Measurements from ENCODE around the gene RGMB.
"Not testable (repeated sequence)": the region's sequence is repeated elsewhere in the genome, so short reads cannot be mapped to it uniquely, and the experiment has no call there.

The RGMB gene, protein sequence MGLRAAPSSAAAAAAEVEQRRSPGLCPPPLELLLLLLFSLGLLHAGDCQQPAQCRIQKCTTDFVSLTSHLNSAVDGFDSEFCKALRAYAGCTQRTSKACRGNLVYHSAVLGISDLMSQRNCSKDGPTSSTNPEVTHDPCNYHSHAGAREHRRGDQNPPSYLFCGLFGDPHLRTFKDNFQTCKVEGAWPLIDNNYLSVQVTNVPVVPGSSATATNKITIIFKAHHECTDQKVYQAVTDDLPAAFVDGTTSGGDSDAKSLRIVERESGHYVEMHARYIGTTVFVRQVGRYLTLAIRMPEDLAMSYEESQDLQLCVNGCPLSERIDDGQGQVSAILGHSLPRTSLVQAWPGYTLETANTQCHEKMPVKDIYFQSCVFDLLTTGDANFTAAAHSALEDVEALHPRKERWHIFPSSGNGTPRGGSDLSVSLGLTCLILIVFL

DNA sequence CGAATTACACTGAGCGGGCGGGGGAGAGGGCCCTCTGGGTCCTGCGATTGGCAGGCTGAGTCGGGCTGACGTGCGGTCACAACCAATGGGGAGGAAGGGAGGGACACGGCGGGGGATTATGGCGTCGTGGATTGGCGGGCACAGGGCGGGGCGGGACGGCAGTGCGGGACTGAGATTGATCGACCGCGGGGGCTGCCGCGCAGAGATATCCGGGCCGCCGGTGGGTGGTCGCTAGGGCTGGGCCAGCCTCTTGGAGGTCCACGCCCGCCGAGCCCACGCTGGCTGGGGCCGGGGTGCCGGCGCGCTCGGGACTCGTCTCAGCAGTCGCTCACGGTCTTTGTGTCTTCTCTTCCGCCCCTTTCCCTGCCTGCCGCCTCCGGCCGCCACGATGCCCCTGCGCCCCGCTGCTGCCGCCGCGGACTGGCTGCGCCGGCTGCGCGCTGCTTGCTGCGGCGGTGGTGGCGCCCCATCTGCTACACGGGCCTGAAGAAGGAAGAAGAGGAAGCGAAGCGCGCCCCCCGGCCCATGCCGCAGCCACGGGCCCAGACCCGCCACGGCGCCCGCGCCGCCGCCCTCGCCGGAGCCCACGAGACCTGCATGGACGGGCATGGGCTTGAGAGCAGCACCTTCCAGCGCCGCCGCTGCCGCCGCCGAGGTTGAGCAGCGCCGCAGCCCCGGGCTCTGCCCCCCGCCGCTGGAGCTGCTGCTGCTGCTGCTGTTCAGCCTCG, at the start of gene RGMB:
RGMB (plus strand) TSS at position 200 of the 728 bp plus-strand sequence; CDS start at position 608, 408 bp downstream.
- peak within 1 kb of the TSS; percentile 97 for H3K4me3 ChIP-seq (ENCODE audit: control insufficient read depth, low read depth, low read length)
- DNase-seq (ENCODE audit: low read depth): peak; percentile 99
- TF ChIP-seq, protein P1, sequence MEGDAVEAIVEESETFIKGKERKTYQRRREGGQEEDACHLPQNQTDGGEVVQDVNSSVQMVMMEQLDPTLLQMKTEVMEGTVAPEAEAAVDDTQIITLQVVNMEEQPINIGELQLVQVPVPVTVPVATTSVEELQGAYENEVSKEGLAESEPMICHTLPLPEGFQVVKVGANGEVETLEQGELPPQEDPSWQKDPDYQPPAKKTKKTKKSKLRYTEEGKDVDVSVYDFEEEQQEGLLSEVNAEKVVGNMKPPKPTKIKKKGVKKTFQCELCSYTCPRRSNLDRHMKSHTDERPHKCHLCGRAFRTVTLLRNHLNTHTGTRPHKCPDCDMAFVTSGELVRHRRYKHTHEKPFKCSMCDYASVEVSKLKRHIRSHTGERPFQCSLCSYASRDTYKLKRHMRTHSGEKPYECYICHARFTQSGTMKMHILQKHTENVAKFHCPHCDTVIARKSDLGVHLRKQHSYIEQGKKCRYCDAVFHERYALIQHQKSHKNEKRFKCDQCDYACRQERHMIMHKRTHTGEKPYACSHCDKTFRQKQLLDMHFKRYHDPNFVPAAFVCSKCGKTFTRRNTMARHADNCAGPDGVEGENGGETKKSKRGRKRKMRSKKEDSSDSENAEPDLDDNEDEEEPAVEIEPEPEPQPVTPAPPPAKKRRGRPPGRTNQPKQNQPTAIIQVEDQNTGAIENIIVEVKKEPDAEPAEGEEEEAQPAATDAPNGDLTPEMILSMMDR (IDR thresholded peaks at IDR 0.05; ENCODE audit: control insufficient read depth, insufficient read depth, low read depth, low read length, missing control alignments): no peak

DNA sequence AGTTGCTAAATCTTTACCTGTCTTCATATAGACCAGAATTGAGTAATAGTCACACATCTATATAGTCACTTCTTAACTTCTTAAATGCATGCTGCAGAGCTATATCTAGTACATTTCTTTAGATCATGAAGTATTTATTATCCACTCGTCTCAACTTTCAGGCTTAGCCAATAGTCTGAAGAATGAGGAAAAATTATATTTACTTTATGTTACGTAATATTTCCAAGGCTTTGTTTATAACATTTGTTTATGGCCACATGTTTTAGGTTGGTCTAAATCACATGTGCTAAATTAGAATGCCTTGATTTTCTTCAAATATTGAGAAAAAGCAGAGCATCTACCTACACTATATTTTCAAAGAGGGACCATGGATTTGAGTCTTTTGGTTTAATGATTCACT, 47.2 kb upstream of the RGMB start:
- DNase-seq (ENCODE audit: low read depth): no peak
- TF ChIP-seq, protein P1 (IDR thresholded peaks at IDR 0.05; ENCODE audit: control insufficient read depth, insufficient read depth, low read depth, low read length, missing control alignments): no peak
- H3K4me3 ChIP-seq (ENCODE audit: control insufficient read depth, low read depth, low read length): no peak overlapping the region

DNA sequence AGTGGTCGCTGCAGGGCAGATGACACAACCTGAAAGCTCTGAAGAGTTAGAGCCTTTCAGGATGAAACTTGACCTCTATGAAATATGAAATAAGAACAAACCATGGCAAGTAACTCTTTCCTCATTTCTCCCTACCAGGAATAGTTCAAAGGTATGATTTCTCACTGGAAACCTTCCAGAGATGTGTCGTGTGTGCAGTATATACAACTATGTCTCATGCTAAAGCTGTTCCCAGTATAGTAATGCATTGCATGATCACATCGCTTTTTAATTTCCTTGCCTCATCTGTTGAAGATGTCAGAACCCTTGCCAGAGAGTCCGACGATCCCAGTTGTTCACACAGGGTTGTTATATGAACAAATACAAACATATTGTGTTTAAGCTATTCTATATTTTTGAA, 45.8 kb upstream of the RGMB start:
- no peak for DNase-seq (ENCODE audit: low read depth)
- H3K4me3 ChIP-seq (ENCODE audit: control insufficient read depth, low read depth, low read length): no peak overlapping the region
- TF ChIP-seq, protein P1 (IDR thresholded peaks at IDR 0.05; ENCODE audit: control insufficient read depth, insufficient read depth, low read depth, low read length, missing control alignments): no peak

DNA sequence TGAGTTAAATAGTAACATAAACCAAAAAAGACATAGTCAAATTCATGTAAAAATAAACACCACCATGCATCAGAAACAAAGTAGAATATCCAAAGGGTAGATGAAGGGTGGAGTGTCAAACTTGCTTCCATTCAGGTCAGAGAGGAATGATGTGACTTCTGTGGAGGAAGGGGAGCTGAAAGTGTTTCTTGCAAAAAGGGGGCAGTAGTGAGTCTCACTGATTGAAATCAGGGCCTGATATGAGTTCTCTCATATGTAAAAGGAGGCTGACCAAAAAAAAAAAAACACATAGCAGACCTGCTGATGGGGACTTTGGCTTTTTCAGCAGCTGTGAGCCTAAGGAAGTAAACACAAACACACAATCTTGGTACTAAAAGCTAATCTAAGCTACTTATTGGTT, 38.8 kb upstream of the RGMB start:
- no peak for DNase-seq (ENCODE audit: low read depth)
- TF ChIP-seq, protein P1 (IDR thresholded peaks at IDR 0.05; ENCODE audit: control insufficient read depth, insufficient read depth, low read depth, low read length, missing control alignments): no peak
- no peak overlapping the region for H3K4me3 ChIP-seq (ENCODE audit: control insufficient read depth, low read depth, low read length)

DNA sequence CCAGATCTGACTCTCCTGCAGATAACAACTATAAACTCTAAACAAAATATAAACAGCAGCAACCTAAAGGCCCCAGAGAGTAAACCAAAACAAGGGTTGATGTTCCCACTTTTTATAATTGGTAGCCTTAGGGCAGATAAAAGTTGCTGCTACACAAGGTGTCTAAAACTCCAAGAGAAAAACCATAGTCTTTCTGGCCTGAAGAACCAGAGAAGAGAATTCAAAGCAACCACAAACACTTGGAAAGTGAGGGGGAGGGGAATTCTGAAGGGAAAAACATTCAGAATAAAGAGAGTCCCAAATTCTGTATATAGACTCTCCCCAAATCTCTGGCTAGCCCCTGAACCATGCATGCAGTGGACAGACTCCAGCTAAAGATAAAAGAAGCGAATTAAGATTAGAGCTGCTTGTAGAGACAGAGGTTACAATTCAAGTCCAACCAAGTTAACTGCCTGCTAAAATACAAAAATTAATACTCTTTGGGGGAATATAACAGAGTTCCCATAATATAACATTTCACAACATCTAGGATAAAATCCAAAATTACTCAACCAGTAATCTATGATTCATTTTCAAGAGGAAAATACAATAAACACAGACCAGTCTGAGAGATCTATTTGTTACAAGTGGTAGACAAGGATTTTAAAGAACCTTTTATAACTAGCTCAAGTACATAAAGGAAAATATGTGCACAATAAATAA, 37.5 kb upstream of the RGMB start:
- TF ChIP-seq, protein P1 (IDR thresholded peaks at IDR 0.05; ENCODE audit: control insufficient read depth, insufficient read depth, low read depth, low read length, missing control alignments): no peak
- no peak overlapping the region for H3K4me3 ChIP-seq (ENCODE audit: control insufficient read depth, low read depth, low read length)
- peak; percentile 63 for DNase-seq (ENCODE audit: low read depth)

DNA sequence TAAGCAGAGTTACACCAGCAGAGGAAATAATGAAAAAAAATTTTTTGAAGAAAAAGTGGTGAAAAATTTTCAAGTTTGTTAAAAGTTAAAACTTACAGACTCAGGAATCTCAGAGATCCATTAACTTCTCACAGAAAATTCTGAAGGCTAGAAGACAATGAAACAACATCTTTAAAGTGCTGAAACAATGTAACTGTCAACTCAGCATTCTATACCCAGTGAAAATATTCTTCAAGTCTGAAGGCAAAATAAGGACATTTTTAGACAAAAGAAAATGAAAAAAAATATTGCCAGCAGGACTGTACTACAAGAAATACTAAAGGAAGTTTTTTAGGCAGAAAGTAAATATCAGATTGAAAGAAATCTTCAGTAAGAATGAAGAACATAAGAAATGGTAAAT, 36.7 kb upstream of the RGMB start:
- TF ChIP-seq, protein P1 (IDR thresholded peaks at IDR 0.05; ENCODE audit: control insufficient read depth, insufficient read depth, low read depth, low read length, missing control alignments): no peak
- H3K4me3 ChIP-seq (ENCODE audit: control insufficient read depth, low read depth, low read length): no peak overlapping the region
- no peak for DNase-seq (ENCODE audit: low read depth)

DNA sequence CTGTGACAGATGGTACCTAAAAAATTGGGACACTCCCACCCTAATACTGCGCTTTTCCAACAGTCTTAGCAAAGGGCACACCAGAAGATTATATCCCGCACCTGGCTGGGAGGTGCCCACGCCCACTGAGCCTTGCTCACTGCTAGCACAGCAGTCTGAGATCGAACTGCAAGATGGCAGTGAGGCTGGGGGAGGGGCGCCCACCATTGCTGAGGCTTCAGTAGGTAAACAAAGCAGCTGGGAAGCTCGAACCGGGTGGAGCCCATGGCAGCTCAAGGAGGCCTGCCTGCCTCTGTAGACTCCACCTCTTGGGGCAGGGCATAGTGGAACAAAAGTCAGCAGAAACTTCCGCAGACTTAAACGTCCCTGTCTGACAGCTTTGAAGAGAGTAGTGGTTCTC, 36.0 kb upstream of the RGMB start:
- not testable (repeated sequence) for DNase-seq (ENCODE audit: low read depth); H3K4me3 ChIP-seq (ENCODE audit: control insufficient read depth, low read depth, low read length)

DNA sequence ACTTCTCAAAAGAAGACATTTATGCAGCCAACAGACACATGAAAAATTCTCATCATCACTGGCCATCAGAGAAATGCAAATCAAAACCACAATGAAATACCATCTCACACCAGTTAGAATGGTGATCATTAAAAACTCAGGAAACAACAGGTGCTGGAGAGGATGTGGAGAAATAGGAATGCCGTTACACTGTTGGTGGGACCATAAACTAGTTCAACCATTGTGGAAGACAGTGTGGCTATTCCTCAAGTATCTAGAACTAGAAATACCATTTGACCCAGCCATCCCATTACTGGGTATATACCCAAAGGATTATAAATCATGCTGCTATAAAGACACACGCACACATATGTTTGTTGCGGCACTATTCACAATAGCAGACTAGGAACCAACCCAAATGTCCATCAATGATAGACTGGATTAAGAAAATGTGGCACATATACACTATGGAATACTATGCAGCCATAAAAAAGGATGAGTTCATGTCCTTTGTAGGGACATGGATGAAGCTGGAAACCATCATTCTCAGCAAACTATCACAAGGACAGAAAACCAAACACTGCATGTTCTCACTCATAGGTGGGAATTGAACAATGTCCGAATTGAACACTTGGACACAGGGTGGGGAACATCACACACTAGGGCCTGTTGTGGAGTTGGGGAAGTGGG, 34.8 kb upstream of the RGMB start:
- not testable (repeated sequence) for H3K4me3 ChIP-seq (ENCODE audit: control insufficient read depth, low read depth, low read length); DNase-seq (ENCODE audit: low read depth)
